ENCODE measurements around the gene FAM20C.
A peak's percentile ranks its signal among the peaks of the same experiment; 100 is the strongest.

Gene FAM20C

GRCh38 chr7:187227-187927, 5.0 kb upstream of the FAM20C start:
- no peak for DNase-seq (ENCODE audit: low read depth, low spot score)
- H3K4me3 ChIP-seq (ENCODE audit: low read length), result no peak overlapping the region

DNA sequence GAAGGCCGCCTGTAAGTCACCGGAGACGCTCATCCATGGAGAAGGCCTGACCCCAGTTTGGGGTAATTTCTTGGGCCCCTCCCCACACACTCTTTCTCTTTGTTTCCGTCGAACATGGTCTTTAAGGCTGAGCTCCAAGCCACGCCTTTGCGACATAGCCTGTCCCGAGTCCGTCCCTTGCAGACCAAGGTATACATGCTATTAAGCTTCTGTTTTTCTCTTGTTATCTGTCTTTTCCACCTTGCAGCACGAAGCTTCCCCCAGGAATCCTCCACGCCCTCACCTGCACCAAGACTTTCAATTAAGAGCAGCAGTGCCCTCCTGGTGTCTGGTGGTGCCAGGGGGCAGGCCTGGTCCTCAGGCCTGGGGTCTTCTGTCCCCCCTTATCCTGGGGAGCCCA, 4.2 kb upstream of the FAM20C start:
- no peak overlapping the region for H3K4me3 ChIP-seq (ENCODE audit: low read length)
- DNase-seq (ENCODE audit: low read depth, low spot score), result no peak

DNA sequence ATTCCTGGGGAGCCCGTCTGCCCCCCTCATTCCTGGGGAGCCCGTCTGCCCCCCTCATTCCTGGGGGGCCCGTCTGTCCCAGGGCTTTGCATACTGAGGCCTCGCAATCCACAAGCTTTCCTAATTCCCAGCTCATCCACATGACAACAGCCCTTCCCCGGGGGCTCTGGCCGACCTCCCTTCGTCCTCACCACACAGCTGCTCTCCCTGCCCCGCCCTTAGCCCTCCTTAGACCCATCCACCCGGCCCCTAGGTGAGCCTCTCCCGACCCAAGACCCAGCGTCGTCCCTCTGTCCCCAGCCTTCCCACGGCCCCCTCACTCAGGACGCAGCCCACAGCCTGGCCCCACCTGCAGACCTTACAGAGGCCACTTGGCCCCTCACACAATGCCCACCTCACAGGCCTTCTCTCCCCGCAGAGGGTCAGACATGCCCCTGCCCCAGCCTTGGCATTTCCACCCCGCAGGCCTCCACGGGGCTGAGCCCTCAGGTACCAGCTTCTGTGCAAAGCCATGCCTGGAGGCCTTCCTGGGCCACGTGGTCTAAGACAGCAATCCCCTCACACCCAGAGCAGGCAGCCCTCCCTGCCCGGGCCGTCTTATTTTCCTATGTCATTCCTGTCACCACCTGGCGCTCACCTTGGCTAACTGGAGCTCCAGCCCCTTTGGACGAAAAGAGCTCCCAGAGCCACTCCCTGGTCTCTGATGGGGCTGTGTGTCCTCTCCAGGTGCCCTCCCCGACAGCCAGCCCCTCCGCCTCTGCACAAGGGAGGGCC, 3.5 kb upstream of the FAM20C start:
- no peak overlapping the region for H3K4me3 ChIP-seq (ENCODE audit: low read length)
- DNase-seq (ENCODE audit: low read depth, low spot score), result no peak

DNA sequence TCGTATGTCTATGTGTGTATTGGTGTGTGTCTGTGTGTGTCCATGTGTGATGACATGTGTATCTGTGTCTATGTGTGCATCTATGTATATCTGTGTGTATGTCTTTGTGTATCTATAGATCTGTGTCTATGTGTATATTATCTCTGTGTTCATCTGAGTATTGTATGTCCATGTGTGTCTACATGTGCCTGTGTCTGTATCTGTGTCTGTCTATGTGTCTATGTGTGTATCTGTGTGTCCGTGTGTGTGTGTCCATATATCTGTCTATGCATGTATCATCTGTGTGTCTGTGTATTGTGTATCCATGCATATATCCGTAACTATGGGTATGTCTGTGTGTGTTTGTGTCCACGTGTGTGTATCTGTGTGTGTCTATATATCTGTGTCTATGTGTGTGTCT, 2.7 kb upstream of the FAM20C start:
- no peak overlapping the region for H3K4me3 ChIP-seq (ENCODE audit: low read length)
- DNase-seq (ENCODE audit: low read depth, low spot score), result no peak

DNA sequence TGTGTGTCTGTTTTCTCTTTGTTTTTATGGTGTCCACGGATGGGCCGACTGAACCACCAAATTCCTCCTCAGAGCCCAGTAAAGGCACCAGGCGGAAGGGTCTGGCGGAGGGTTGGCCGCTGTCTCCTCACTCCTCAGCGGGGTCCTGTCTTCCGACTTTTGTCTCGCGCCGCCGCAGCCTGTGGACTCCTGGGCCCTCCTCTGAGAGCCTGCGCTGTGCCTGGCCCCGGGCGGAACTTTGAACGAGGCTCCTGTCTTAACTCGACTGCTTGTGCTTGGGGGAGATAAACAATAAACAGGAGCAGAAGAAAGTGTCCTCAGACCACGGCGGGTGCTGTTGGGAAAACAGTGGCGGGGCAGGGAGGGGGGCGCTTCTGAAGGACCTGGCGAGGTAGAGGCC, 2.2 kb upstream of the FAM20C start:
- DNase-seq (ENCODE audit: low read depth, low spot score), result no peak

DNA sequence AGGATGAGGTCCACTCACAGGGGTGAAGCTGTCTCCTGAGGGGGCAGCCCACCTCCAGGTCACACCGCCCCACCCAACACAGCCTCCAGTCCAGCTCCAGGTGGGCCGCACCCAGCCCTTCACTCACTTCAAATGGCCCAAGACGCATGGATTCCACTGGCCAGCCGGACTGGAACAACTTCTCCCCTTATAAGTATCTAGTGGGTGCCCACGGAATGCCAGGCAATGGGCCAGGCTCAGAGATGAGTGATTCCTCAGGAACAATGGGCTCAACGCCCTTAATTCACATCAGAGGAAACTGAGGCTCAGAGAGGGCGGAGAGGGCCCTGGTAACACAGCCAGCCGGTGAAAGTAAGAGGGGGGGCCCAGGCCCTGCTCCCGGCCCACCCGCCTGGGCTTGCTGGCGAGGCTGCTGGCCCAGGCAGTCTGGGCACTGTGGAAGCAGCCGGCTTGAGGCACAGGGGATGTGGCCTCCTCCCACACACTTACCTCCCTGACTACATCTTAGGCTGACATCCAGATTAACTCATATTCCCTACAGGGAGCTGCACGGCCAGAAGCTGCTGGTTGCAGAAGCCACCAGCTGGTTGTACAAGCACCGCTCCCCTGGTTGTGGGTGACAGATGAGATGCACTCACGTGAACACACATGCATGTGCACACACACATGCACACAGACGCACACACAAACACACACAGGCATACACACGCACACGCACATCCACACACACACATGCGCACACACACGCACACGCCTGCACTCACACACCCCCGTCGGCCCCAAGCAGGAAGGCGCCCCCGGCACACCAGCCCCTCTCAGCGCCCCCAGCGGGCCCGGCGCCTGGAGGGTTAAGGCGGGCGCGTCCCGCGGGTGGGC, 1.0 kb upstream of the FAM20C start:
- peak; percentile 10 for DNase-seq (ENCODE audit: low read depth, low spot score)
- peak overlapping the region; percentile 25 for H3K4me3 ChIP-seq (ENCODE audit: low read length)

More for the DNA sequence above, 2.2 kb upstream of the FAM20C start:
- H3K4me3 ChIP-seq (ENCODE audit: low read length), result no peak overlapping the region

DNA sequence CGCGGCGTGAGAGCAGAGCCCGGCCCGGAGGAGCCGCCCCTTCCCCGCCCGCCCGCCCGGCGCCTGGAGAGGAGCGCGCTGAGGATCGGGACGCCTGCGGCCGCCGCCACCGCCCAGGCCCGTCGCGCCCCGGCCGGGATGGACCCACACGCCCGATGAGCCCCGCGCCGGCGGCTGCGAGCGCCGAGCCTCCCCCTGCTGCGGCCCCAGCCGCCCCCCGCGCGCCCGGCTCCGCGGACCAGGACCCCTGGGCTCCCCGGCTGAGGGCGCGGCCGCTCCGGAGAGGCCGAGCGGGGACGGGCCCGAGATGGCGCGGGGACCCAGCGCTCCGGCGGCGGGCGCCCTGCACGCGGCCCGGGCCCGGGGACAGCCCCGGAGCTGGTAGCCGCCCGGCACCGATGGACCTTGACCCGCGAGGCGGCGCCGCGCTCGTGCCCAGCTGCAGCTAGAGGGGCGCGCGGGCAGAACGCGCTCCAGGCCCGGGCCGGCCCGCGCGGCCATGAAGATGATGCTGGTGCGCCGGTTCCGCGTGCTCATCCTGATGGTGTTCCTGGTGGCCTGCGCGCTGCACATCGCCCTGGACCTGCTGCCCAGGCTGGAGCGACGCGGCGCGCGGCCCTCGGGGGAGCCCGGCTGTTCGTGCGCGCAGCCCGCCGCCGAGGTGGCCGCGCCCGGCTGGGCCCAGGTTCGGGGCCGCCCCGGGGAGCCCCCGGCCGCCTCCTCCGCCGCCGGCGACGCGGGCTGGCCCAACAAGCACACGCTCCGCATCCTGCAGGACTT, 520 bp downstream of the FAM20C start:
- no peak for DNase-seq (ENCODE audit: low read depth, low spot score)
- H3K4me3 ChIP-seq (ENCODE audit: low read length), result no peak overlapping the region

DNA sequence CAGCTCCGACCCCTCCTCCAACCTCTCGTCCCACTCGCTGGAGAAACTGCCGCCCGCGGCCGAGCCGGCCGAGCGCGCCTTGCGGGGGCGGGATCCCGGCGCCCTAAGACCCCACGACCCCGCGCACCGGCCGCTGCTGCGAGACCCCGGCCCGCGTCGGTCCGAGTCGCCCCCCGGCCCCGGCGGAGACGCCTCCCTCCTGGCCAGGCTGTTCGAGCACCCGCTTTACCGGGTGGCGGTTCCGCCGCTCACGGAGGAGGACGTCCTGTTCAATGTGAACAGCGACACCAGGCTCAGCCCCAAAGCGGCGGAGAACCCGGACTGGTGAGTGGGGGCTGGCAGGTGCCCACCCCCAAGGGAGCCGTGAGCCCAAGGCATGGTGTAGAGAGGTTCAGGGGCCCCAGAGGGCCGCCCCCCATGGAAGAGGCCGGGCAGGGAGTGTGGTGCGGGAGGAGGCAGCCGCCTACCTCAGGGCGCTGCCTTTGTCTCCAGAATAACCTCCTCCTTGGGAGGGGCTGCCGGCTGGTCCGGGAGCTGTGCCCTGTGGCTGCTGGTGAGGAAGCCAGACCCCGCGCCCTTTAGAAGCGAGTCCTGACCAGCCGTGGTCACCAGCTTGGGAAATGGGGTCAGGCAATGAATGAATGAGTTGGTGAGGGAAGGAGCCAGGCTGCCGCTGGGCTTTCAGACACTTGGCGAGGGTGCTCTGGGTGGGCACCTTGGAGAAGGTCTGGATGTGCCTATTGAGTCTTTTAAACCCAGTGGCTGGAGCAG, 1.3 kb downstream of the FAM20C start:
- DNase-seq (ENCODE audit: low read depth, low spot score), result no peak
- no peak overlapping the region for H3K4me3 ChIP-seq (ENCODE audit: low read length)

DNA sequence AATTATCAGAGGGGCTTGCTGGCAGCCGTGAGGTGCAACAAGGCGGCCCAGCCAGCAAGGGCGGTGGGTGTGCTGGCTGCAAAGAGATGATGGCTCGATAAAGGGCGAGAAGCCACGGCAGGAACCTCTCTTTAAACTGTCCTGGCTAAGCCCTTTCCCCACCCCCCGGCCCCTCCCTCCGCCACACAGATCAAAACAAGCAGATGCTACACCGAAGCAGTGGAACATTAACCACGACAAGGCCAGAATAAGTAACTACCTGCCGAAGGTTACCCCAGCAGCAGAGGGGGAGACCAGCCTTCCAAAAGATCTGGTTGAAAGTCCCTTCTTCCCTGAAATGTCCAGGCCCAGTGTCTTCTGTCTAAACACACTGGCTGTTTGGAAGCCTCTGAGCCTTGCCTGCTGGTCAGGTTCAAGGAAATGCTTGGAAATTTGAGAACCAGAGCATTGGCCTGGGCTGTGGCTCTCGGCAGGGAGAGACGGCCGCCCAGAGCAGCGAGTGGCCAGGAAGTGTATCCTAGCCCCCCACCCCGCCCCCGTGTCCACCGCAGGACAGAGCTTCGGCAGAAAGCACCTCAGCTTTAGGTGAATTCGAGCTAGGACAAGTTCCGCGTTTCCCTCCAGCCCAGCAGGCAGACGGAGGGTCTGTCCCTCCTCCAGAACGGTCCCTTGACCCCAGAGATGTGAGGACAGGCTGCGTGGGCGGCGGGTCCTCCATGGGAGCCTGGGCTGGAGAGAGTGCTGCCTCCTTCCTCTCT, 2.1 kb downstream of the FAM20C start:
- no peak overlapping the region for H3K4me3 ChIP-seq (ENCODE audit: low read length)
- DNase-seq (ENCODE audit: low read depth, low spot score), result no peak

GRCh38 chr7:195010-195829, 2.8 kb downstream of the FAM20C start:
- no peak overlapping the region for H3K4me3 ChIP-seq (ENCODE audit: low read length)
- no peak for DNase-seq (ENCODE audit: low read depth, low spot score)

GRCh38 chr7:195830-196128, 3.4 kb downstream of the FAM20C start:
- no peak for DNase-seq (ENCODE audit: low read depth, low spot score)
- H3K4me3 ChIP-seq (ENCODE audit: low read length), result no peak overlapping the region

GRCh38 chr7:196283-196682, 3.9 kb downstream of the FAM20C start:
- no peak for DNase-seq (ENCODE audit: low read depth, low spot score)
- H3K4me3 ChIP-seq (ENCODE audit: low read length), result no peak overlapping the region

- H3K4me3 ChIP-seq (ENCODE audit: low read length), result no peak overlapping the region
- no peak for DNase-seq (ENCODE audit: low read depth, low spot score)
Measured at GRCh38 chr7:196778-197321, 4.5 kb downstream of the FAM20C start.

DNA sequence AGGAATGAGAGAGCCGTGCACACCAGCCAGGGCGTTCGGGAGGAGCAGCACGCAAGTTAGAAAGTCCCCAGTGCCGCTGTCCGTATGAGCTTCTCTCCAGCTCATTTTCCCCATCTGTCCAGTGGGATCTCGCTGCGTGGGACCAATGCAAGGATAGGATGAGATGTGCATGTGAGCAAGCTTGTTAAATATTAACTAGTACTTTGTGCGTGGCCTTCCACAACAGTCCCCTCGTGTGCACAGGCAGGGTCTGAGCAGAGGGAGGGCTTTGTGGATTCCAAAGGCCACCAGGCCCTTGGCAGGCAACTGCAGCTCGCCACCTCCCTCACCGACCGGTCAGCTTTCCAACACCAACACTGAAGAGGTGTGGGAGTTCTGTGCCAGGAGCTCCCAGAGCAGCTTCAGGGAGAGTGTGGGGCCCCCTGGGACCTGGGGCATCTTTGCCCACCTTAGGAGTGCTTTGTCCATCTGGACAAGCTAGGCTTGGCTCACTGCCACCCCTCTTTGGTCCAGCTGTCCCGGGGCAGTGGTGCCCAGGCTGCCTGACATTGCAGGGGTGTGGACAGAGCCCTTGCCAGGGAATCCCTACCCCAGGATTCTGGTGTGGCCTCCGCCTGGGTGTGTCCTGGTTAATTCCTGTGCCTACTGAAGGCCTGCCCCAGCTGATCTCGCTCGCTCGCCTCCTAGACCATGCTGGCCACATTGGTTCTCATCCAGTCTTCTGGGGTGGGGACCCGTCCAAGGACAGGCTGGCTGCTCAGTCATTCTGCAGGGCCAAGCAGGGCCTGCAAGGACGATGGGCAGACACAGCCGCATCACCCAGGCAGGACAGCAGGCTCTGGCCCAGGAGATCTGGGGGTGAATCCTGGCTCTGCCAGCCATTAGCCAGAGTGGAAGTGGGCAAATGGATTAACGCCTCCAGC, 5.3 kb downstream of the FAM20C start:
- no peak for DNase-seq (ENCODE audit: low read depth, low spot score)
- no peak overlapping the region for H3K4me3 ChIP-seq (ENCODE audit: low read length)

GRCh38 chr7:199483-200249, 7.3 kb downstream of the FAM20C start:
- no peak for DNase-seq (ENCODE audit: low read depth, low spot score)

More at GRCh38 chr7:199483-200249, 7.3 kb downstream of the FAM20C start:
- H3K4me3 ChIP-seq (ENCODE audit: low read length), result no peak overlapping the region

All from Jurkat, Clone E6-1 (cell line).